ENCODE measurements around the gene GRB10.

The GRB10 gene

GRCh38 chr7:50591480-50592438 is 190.9 kb downstream of the GRB10 start:
- no peaks in the 10 kb centered on the region for H3K27me3 ChIP-seq (replicated peaks)
- TF ChIP-seq CTCF (IDR thresholded peaks at IDR 0.05; ENCODE audit: low read depth, low read length, missing control alignments): no peak
- H3K27ac ChIP-seq: no peak overlapping the region
- in situ Hi-C loops (cut with HindIII; ENCODE audit: low pct_ligation_motif_present, low sequenced_read_pairs): no loop called here
- DNase-seq: no peak
- H3K36me3 ChIP-seq (replicated peaks): peaks cover 16% of the 10 kb centered on the region
- H3K4me3 ChIP-seq (ENCODE audit: low read depth, low read length): no peak overlapping the region

GRCh38 chr7:50591098-50591479 is 191.6 kb downstream of the GRB10 start:
- no peak overlapping the region for H3K4me3 ChIP-seq (ENCODE audit: low read depth, low read length)
- no peak for DNase-seq

GRCh38 chr7:50590535-50590934 is 192.2 kb downstream of the GRB10 start:
- TF ChIP-seq CTCF (IDR thresholded peaks at IDR 0.05; ENCODE audit: low read depth, low read length, missing control alignments): no peak
- in situ Hi-C loops (cut with HindIII; ENCODE audit: low pct_ligation_motif_present, low sequenced_read_pairs): no loop called here

More at GRCh38 chr7:50591098-50591479, 191.6 kb downstream of the GRB10 start:
- no peaks in the 10 kb centered on the region for H3K27me3 ChIP-seq (replicated peaks)
- in situ Hi-C loops (cut with HindIII; ENCODE audit: low pct_ligation_motif_present, low sequenced_read_pairs): no loop called here
- H3K36me3 ChIP-seq (replicated peaks): peaks cover 16% of the 10 kb centered on the region
- H3K27ac ChIP-seq: no peak overlapping the region
- TF ChIP-seq CTCF (IDR thresholded peaks at IDR 0.05; ENCODE audit: low read depth, low read length, missing control alignments): no peak

GRCh38 chr7:50589364-50589763 is 193.3 kb downstream of the GRB10 start:
- no peak for TF ChIP-seq CTCF (IDR thresholded peaks at IDR 0.05; ENCODE audit: low read depth, low read length, missing control alignments)
- peaks cover 7% of the 10 kb centered on the region for H3K36me3 ChIP-seq (replicated peaks)
- H3K27ac ChIP-seq: no peak overlapping the region
- H3K4me3 ChIP-seq (ENCODE audit: low read depth, low read length): no peak overlapping the region
- DNase-seq: no peak
- in situ Hi-C loops (cut with HindIII; ENCODE audit: low pct_ligation_motif_present, low sequenced_read_pairs): no loop called here
- H3K27me3 ChIP-seq (replicated peaks): no peaks in the 10 kb centered on the region

More at GRCh38 chr7:50590535-50590934, 192.2 kb downstream of the GRB10 start:
- no peaks in the 10 kb centered on the region for H3K27me3 ChIP-seq (replicated peaks)
- H3K27ac ChIP-seq: no peak overlapping the region
- no peak overlapping the region for H3K4me3 ChIP-seq (ENCODE audit: low read depth, low read length)
- no peak for DNase-seq
- peaks cover 16% of the 10 kb centered on the region for H3K36me3 ChIP-seq (replicated peaks)

GRCh38 chr7:50588937-50589336 is 193.8 kb downstream of the GRB10 start:
- H3K27me3 ChIP-seq (replicated peaks): no peaks in the 10 kb centered on the region
- no peak for DNase-seq
- H3K4me3 ChIP-seq (ENCODE audit: low read depth, low read length): no peak overlapping the region
- H3K27ac ChIP-seq: no peak overlapping the region
- in situ Hi-C loops (cut with HindIII; ENCODE audit: low pct_ligation_motif_present, low sequenced_read_pairs): no loop called here
- peaks cover 4% of the 10 kb centered on the region for H3K36me3 ChIP-seq (replicated peaks)
- peak; percentile 57 for TF ChIP-seq CTCF (IDR thresholded peaks at IDR 0.05; ENCODE audit: low read depth, low read length, missing control alignments)
